Transverse colon (tissue), 4 donors: ENCODE results near the gene ZNF2. TPM values are rescaled to one million over a fixed set of nuclear protein-coding genes. Genes with fewer than 3 reads are reported as not detected.

Experiments
- DNase-seq: peaks from one replicate; pipeline ENCODE4 v3.0.0-alpha.2; 2019
- H3K27ac ChIP-seq, 4 donors: fragments of 200-600 bp; sonication (generic); 2 replicates each; pipeline ENCODE4 v1.5.1; 2016 to 2018; ENCODE audit warnings: inconsistent platforms in 4 of 4
- H3K27me3 ChIP-seq: fragments of 200-600 bp; sonication (generic); 2 replicates; pipeline ENCODE4 v1.5.1; 2017; ENCODE audit warnings: inconsistent platforms
- H3K36me3 ChIP-seq, 4 donors: fragments of 200-600 bp; sonication (generic); 2 replicates each; pipeline ENCODE4 v1.5.1; 2017 to 2019; ENCODE audit warnings: inconsistent platforms in 4 of 4
- H3K4me1 ChIP-seq, 4 donors: fragments of 200-600 bp; sonication (generic); 2 replicates each; pipeline ENCODE4 v1.5.1; 2017 to 2020; ENCODE audit warnings: inconsistent platforms in 4 of 4
- H3K4me3 ChIP-seq, 4 donors: fragments of 200-600 bp; sonication (generic); 1 replicate in 1 of 4; 2 replicates in 3 of 4; pipeline versions ENCODE4 v1.5.1 to v1.6.1; 2017 to 2019; ENCODE audit warnings: inconsistent platforms in 4 of 4
- H3K9me3 ChIP-seq, 2 donors: fragments of 200-600 bp; sonication (generic); 2 replicates each; pipeline ENCODE4 v1.5.1; 2017 to 2019; ENCODE audit warnings: inconsistent platforms in 2 of 2
- EP300 ChIP-seq: sonication (generic); formaldehyde crosslinking; IDR thresholded peaks from one replicate; pipeline ENCODE4 v1.6.1; 2017; ENCODE audit warnings: antibody characterized with exemption, low read depth
- POLR2A ChIP-seq: fragments of 450-650 bp; IDR thresholded peaks from one replicate; pipeline ENCODE4 v1.6.1; 2016; ENCODE audit warnings: antibody characterized with exemption, mild to moderate bottlenecking, moderate library complexity
- POLR2AphosphoS5 ChIP-seq, 3 donors: sonication (generic); formaldehyde crosslinking; IDR thresholded peaks; one replicate each; pipeline ENCODE4 v1.6.1; 2016; ENCODE audit warnings: antibody characterized with exemption in 3 of 3
- WGBS, 2 donors: methylation state at CpG; one replicate each; pipeline ENCODE4 v1.1.5; 2018; ENCODE audit warnings: low coverage in 1 of 2; 5-methylcytosine and 5-hydroxymethylcytosine counted together
- in situ Hi-C, 4 donors: fragments of 200-750 bp; cut with MboI; loops; one replicate each; pipeline versions ENCODE4 v1.15.0 to v1.15.1; 2017; ENCODE audit warnings: low sequenced_read_pairs in 3 of 4, low pct_ligation_motif_present in 1 of 4, low pct_unique_long_range_greater_than_20kb in 1 of 4
- intact Hi-C: fragments of 100-400 bp; cut with DNase I; formaldehyde crosslinking; loops from one replicate; pipeline ENCODE4 v1.15.1; 2023; ENCODE audit warnings: low total_unique reads
- total RNA-seq, 4 donors: library from RNA; depleted of rRNA; stranded (reverse); fragments of >200 nt; gene quantifications; one replicate each; pipeline ENCODE4 v1.1.0, GENCODE V29; 2016
- TF ChIP-seq, protein P1 (sequence below), 5 experiments: fragments of 200-600 bp in 3 of 5; fragments of 450-650 bp in 2 of 5; sonication (generic) in 3 of 5; IDR thresholded peaks; 1 replicate in 2 of 5; 2 replicates in 3 of 5; pipeline ENCODE4 v1.5.1; 2016 to 2017; ENCODE audit warnings: antibody characterized with exemption in 5 of 5, inconsistent platforms in 3 of 5, mild to moderate bottlenecking in 2 of 5, moderate library complexity in 1 of 5

The ZNF2 gene
- 1 to 10 TPM in 3 of 4 donors, under 1 TPM in 1; 0.20 to 4.1 (median 1.8) TPM for total RNA-seq

DNA sequence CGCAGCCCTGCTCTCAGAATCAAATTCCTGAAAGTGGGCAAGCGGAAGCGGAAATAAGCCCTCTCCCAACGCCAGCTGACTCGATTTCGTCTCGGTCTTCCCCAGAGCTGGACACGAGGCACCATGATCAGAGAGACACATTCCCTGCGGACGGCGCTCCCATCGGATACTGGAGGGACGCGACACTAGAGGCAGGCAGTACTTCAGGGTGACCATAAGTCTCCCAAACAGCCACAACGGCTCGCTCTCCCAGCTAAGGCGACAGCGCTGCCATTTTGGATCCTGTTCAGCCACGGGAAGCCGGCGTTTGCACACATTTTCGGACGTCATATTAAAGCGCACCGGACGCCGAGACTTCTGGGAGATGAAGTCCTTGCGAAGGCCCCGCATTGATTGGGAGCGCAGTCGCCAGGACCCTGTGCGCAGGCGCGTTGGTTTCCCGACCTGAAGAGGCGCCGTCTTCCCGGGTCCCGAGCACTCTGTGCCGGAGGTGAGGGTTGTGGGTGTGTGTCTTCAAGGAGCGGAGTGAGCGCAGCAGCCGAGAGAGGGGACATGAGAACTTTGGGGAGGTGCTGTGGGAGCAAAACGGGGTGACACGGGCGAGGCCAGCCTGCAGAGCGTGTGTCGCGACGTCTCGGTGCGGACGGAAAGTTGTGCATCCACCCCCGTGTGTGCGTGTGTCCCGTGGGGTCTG, at the start of gene ZNF2:
Gene ZNF2 (plus strand): TSS at position 439 of the 694 bp plus-strand sequence. CDS start 10,418 bp downstream, outside the sequence.
- in situ Hi-C loops = no loop called here
- H3K9me3 ChIP-seq = no peaks in the 10 kb centered on the region
- peak within 1 kb of the TSS; percentile 87 to 96 (median 88) for H3K27ac ChIP-seq
- intact Hi-C loops = no loop called here
- peak within 1 kb of the TSS; percentile 61 to 94 (median 68) for H3K4me3 ChIP-seq
- DNase-seq = peak; percentile 99
- no peaks in the 10 kb centered on the region for H3K27me3 ChIP-seq
- H3K4me1 ChIP-seq = peaks cover 7 to 19% (median 19%) of the 10 kb centered on the region in 4 donors
- peak; percentile 80 for TF ChIP-seq POLR2A
- no peak for TF ChIP-seq EP300
- peak; percentile 83 to 89 (median 87) for TF ChIP-seq POLR2AphosphoS5 (IDR thresholded peaks at IDR 0.05)
- H3K36me3 ChIP-seq = no peaks in the 10 kb centered on the region
- 1% methylated on average over 42 of the region's 56 CpGs; no CpG with 5 or more reads in 1 of the 2 donors for WGBS, 2 donors

DNA sequence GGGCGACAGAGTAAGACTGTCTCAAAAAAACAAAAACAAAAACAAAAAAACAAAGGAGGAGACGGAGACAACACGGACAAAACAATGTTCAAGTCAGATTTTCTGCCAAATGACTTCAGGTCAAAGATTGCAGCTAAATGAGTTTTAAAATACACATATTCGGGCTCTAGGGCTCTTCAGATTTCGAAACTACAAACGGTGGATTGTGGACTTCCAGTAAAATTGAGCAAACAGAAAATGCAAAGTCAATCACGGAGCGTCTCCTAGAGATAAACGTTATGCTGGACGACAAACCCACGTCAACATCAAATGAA, 44.6 kb upstream of the ZNF2 start:
- 0% methylated on average over 5 to 11 of the region's 11 CpGs for WGBS, 2 donors
- Histone ChIP-seq H3K9me3 (no peaks in the 10 kb centered on the region), H3K4me3 (peak overlapping the region; percentile 81 to 98 (median 94)), H3K4me1 (peaks cover 3 to 35% (median 16%) of the 10 kb centered on the region in 4 donors), H3K27ac (peak overlapping the region; percentile 90 to 96 (median 92)), H3K36me3 (peaks cover 0 to 8% (median 0%) of the 10 kb centered on the region in 4 donors), H3K27me3 (no peaks in the 10 kb centered on the region)
- intact Hi-C loops = no loop called here
- no peak for TF ChIP-seq POLR2AphosphoS5 (IDR thresholded peaks at IDR 0.05)
- no peak for TF ChIP-seq EP300
- TF ChIP-seq, protein P1, sequence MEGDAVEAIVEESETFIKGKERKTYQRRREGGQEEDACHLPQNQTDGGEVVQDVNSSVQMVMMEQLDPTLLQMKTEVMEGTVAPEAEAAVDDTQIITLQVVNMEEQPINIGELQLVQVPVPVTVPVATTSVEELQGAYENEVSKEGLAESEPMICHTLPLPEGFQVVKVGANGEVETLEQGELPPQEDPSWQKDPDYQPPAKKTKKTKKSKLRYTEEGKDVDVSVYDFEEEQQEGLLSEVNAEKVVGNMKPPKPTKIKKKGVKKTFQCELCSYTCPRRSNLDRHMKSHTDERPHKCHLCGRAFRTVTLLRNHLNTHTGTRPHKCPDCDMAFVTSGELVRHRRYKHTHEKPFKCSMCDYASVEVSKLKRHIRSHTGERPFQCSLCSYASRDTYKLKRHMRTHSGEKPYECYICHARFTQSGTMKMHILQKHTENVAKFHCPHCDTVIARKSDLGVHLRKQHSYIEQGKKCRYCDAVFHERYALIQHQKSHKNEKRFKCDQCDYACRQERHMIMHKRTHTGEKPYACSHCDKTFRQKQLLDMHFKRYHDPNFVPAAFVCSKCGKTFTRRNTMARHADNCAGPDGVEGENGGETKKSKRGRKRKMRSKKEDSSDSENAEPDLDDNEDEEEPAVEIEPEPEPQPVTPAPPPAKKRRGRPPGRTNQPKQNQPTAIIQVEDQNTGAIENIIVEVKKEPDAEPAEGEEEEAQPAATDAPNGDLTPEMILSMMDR (IDR thresholded peaks at IDR 0.05) = no peak
- no peak for TF ChIP-seq POLR2A
- no peak for DNase-seq
- in situ Hi-C loops = no loop called here

DNA sequence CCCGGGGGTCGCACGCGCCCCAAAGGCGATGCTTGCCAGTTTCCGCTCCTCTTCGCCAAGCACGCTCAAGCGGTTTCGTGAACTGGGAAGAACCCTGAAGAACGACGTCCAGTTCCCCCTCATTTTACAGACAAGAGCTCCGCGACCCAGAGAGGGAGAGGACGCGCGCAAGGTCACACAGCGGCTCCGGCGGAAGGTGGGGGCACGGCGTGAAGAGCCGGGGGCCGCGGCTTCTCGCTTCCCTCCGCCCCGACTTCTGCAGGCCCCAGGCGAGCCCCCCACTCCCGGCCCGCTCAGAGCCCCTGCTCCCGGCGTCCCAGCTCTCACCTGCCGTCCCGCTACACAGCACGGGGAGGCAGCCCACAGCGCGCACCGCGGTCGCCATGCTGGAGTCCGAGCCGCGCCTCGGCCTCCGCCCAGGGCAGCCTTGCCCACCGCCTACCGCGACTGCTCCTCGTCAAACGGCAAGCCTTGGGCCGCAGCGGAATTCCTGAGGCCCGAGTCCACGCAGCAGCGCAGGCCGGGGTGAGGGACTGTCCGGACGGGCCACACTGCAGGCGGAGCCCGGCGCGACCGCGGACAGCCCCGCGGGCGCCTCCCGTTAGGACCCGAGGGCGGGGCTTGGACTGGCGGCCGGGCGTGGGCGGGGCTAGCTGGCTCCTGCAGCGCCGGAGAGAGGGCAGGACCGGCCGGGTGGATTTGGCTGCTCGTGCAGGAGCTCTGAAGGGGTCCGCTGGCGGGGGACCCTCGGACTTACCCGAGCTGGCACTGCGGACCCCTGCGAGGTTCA, 44.0 kb upstream of the ZNF2 start, which contains the start of gene MRPS5:
Gene MRPS5 (minus strand): TSS at position 402 of the 790 bp plus-strand sequence. CDS start 17 bp downstream, at position 385.
- 0% methylated on average over 6 to 70 of the region's 86 CpGs for whole genome bisulfite sequencing, 2 donors
- H3K4me3 ChIP-seq = peak within 1 kb of the TSS; percentile 81 to 98 (median 94)
- peak; percentile 62 for TF ChIP-seq POLR2A
- TF ChIP-seq, protein P1 (IDR thresholded peaks at IDR 0.05) = peak in 1 of 5 experiments; percentile 29
- no peak for TF ChIP-seq EP300
- TF ChIP-seq POLR2AphosphoS5 (IDR thresholded peaks at IDR 0.05) = peak; percentile 48 to 84 (median 72)

DNA sequence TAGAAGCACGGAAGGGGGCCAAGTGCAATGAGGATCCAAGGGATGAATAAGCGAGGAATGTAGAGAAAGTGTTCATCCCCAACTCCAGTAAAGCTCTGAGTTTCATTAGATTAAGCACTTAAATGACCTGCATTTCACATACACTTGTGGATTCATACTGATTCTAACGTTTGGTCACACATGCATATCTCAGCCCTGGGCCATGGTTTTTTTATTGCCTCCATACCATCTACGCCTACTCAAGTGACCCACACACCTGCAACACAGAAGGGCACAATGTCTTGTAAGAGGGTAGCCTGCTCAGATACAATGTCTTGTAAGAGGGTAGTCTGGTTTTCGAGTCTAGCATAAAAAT, 43.4 kb upstream of the ZNF2 start:
- no peaks in the 10 kb centered on the region for H3K27me3 ChIP-seq
- no peaks in the 10 kb centered on the region for H3K9me3 ChIP-seq
- peaks cover 3 to 35% (median 16%) of the 10 kb centered on the region in 4 donors for H3K4me1 ChIP-seq
- WGBS, 2 donors = 17 to 23% methylated on average over 5 of the region's 5 CpGs
- no peak for DNase-seq
- intact Hi-C loops = loop anchor here (2.0 kb wide), 1 partner anchor 89 kb away; no protein-coding TSS in a partner anchor
- H3K36me3 ChIP-seq = no peaks in the 10 kb centered on the region
- TF ChIP-seq POLR2A (no peak), POLR2AphosphoS5 (IDR thresholded peaks at IDR 0.05) (no peak), EP300 (no peak)
- TF ChIP-seq, protein P1 (IDR thresholded peaks at IDR 0.05) = no peak
- peak overlapping the region; percentile 90 to 96 (median 92) for H3K27ac ChIP-seq
- in situ Hi-C loops = no loop called here
- H3K4me3 ChIP-seq = peak overlapping the region; percentile 81 to 98 (median 94)

More for the DNA sequence above, 44.0 kb upstream of the ZNF2 start, which contains the start of gene MRPS5:
- Histone ChIP-seq H3K27me3 (no peaks in the 10 kb centered on the region), H3K4me1 (peaks cover 3 to 35% (median 16%) of the 10 kb centered on the region in 4 donors), H3K36me3 (peaks cover 0 to 4% (median 0%) of the 10 kb centered on the region in 4 donors), H3K27ac (peak within 1 kb of the TSS; percentile 90 to 96 (median 92)), H3K9me3 (no peaks in the 10 kb centered on the region)
- in situ Hi-C loops = no loop called here
- peak; percentile 88 for DNase-seq
- intact Hi-C loops = loop anchor here (2.0 kb wide), 1 partner anchor 89 kb away; no protein-coding TSS in a partner anchor
